RPMI7951 (cell line): ENCODE results near the gene CDS2. TPM values are rescaled to one million over a fixed set of nuclear protein-coding genes. Genes with fewer than 3 reads are reported as not detected.
"Not testable (repeated sequence)": the region's sequence is repeated elsewhere in the genome, so short reads cannot be mapped to it uniquely, and the experiment has no call there.

Source experiments
- DNase-seq: peaks from one replicate; pipeline ENCODE4 v3.0.0-alpha.2; 2012; ENCODE audit warnings: low read depth
- total RNA-seq: library from RNA; depleted of rRNA; stranded (reverse); fragments of >200 nt; shearing (Covaris generic); gene quantifications from 2 replicates; pipeline ENCODE4 v1.2.3, GENCODE V29; 2014; rRNA removed

CDS2 gene
- total RNA-seq, result 26.2 and 29.2 TPM in 2 replicates

DNA sequence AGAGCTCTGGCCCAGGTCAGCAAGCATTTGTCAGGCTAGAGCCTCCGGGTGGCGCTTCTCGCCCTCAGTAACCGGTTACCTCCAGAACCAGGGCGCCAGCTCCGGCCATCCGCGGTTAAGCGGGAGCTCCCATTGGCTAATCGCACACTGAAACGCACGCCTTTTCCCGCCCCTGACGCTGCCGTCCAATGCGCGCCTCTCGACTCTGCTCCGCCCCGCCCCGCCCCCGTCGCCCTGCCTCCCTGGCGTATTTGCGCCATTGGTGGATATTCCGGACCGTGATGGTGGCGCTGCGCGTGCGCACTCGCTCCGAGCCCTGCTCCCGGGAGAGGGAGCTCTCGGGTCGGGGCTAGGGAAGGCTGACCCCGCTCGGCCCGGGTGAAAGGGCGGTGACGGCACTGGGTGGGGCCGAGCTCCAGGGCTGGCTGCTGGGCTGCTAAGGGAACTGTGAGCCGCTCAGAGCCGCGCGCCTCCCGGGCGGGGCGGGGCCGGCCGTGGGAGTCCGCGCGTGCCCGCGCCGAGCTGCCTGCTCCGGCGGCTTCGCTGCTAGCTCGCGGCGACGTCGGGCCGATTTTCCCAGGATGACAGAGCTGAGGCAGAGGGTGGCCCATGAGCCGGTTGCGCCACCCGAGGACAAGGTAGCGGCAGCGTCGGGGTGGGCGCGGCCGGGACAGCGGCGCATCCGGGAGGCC is at the start of gene CDS2:
TSS of gene CDS2 (plus strand) at position 497 of the 692 bp plus-strand sequence. CDS start at position 582, 85 bp downstream.
- peak; percentile 99 for DNase-seq

DNA sequence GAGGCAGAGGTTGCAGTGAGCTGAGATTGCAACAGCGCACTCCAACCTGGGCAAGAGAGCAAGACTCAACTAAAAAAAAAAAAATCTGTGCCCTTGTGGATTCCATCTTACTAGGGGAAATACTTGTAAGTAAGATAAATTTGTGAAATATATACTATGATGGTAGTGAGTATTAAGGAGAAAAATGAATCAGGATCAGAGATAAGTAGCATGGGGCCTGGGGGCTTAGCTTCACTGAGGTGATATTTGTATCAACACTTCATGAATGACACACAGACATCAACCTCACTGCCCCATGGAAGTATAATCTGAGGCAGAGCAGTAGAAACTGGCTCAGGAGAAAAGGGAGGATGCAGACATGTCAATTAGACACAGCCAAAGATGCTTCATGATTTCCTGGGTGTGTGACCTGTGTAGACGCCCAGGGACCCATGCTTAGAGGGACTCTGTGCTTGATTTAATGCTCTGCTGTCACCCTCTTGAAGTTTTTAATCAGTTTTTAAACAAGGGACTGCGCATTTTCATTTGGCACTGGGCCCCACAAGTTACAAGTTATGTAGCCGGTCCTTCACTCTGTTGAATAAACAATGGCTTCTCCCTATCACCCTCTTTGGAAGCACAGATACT is 48.9 kb upstream of the CDS2 start:
- no peak for DNase-seq

DNA sequence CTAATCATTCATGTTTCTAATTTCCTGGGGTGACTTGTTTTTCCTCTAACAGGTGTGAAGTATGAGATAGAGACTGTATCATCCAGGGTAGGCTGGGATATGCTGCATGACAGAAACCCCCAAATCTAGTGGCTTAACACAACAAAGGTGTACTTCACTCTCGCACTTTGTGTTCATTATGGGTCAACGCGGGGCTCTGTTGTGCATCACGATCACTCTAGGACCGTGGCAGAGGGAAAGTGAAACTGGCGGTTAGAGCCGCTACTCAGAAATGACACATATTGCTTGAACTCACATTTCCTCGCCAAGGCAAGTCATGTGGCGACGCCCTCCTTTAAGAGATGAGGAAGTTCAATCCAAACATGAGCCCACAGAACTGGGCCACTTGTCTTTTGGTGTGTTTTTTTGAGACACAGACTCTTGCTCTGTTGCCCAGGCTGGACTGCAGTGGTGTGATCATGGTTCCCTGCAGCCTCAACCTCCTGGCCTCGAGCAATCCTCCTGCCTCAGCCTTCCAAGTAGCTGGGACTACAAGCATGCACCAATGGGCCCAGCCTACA is 48.3 kb upstream of the CDS2 start:
- DNase-seq, result peak; percentile 93

DNA sequence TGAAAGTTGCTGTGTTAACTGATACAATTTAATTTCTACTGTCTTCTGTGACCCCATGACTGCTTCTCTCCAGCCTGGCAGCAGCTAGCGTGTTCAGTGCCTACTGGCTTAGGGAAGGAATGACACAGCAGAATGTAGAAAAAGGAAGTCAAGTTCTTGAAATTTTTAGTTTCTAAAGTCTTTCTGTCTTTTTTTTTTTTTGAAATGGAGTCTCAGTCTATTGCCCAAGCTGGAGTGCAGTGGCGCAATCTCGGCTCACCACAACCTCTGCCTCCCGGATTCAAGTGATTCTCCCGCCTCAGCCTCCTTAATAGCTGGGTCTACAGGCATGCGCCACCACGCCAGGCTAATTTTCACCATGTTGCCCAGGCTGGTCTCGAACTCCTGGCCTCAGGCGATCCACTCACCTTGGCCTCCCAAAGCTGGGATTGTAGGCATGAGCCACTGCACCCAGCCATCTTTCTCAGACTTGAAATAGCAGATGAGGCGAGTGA is 46.4 kb upstream of the CDS2 start:
- peak; percentile 67 for DNase-seq

DNA sequence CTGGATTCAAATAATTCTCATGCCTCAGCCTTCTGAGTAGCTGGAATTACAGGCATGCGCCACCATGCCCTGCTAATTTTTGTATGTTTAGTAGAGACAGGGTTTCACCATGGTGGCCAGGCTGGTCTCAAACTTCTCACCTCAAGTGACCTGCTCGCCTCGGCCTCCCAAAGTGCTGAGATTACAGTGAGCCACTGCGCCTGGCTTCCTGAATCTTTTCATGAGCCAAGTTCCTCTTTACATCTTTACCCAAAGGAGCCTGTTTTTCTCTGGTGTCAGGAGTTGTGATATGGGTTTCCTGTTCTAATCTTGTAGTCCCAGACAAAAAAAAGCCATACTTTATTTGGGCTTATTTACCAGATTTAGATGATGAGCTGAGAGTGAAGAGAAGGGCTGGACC is 41.4 kb upstream of the CDS2 start:
- DNase-seq, result no peak

DNA sequence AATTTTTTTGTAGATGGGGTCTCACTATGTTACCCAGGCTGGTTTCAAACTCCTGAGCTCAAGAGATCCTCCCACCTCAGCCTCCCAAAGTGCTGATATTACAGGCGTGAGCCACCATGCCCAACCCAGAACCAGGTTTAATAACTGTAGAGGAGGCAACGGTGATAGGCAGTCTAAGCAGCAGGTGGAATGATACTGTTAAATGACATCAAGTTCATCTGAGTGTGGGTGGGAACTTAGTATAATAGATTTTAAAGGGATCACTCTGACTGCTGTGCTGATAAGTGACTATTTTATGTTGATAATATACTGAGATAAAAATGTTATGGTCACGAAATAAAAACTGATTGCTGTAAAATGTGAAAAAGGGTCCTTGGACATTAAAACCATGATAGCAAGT is 38.1 kb upstream of the CDS2 start:
- DNase-seq, result no peak

DNA sequence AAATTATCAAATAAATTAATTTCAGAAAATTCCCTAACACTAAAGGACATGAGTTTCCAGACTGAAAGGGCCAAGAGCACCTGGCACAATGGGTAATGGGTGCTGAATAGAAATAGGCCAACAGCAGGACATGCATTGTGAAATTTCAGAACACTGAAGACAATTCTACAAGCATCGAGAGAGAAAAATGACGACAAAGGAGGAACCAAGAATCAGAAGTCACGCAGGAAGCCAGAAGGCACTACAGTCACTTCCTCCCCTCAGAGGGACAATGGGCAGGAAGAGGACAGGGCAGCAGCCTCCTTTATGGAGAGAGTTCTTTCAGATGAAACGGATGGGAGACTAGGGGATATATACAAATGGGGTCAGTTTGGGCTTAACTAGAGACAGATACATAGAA is 36.6 kb upstream of the CDS2 start:
- DNase-seq, result no peak

DNA sequence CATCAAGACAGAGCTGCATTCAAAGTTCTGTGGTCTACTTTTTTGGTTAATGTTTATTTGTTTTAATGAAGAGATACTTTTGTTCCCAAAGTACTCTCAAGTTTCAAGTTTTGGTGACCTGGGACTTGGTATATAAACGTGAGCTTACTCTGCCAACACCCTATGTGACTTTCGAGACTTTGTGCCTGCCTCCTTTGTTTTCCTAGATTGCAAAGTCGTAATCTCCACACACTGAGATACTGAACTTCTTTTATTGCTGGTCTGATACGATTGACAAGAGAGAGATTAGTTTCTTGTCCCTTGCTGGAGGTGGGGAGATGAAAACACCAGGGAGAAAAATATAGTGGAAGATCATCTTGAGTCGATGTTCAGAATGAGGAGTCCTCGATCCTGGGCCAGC is 34.9 kb upstream of the CDS2 start:
- no peak for DNase-seq

DNA sequence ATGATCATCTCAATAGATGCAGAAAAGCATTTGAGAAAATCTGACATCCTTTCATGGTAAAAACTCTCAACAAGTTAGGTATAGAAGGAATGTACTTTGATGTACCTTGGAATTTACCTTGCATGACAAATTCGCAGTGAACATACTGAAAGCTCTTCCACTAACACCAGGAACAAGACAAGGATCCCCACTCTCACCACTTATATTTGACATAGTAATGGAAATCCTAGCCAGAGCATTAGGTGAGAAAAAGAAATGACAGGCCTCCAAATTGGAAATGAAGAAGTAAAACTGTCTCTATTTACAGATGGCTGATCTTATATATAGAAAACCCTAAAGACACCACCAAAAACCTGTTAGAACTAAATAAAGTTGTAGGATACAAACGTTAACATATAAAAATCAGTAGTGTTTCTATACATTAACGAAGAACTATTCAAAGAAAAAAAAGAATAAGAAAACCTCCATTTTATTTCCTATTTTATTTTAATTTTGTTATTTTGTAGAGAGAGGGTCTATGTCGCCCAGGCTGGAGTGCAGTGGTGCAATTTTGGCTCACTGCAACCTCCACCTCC is 34.0 kb upstream of the CDS2 start:
- no peak for DNase-seq

DNA sequence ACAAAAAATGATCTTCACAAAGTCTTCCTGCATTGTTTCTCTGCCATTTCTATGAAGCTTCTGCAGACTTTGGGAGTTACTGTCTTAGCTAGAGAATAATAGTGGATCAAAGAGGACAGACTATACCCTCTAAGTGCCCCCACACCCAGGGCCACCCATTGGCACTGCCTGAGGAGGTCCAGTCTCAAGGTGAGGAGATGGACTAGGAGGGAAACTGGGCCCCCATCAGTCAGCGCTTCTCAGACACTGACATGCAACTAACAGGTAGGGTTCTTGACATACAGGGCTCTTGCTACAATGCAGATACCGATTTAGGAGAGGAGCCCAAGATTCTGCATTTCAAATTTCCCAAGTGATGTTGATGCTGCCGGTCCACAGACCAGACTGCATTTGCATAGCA is 31.4 kb upstream of the CDS2 start:
- DNase-seq, result no peak

DNA sequence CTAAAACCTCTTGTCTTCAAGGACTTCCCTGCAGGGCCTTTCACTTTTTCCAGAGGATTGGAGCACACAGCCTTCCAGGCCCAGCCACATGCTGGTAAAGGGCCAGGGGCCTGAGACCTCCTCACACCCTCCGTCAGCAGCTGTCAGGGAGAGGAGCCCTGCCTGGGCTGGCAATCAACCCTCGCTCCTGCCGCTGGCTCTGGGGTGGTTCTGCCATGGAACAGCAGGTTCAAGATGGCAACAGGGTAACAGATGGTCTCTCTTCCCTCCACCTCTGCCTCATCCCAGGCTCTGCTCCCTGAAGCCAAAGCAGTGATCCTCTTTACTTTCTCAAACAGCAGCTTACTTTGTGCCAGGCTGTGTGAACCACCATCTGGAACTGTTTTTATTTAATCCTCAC is 30.9 kb upstream of the CDS2 start:
- no peak for DNase-seq

DNA sequence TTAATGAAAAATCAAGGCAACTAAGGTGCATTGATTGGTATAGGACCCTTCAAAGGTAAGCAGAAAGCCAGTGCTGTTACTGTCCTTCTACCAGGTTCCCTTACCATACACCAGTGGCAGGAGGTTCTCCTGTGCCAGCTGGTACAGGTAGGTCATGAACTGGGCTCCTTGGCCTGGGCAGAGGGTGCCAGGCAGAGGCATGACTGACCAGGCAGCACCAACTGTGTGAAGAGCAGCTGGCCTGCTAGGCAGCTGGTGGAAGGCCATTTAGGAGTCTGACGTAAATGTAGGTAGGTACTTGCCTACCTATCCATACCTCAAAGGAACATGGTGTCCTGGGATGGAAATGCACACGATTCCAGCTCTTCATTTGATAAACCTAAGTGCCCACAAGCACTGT is 30.3 kb upstream of the CDS2 start:
- DNase-seq, result no peak

DNA sequence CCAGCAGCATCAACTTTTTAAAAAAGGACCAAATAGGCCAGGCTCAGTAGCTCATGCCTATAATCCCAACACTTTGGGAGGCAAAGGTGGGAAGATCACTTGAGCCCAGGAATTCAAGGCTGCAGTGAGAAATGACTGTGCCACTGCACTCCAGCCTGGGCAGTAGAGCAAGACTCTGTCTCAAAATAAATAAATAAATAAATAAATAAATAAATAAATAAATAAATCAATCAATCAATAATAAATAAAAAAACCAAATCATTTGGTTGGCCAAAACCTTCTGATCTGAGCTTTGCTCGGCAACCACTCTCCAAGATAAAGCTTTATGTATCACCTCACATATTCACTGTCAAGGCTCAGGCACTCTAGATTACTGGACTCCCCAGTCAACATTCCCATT is 27.8 kb upstream of the CDS2 start:
- not testable (repeated sequence) for DNase-seq

DNA sequence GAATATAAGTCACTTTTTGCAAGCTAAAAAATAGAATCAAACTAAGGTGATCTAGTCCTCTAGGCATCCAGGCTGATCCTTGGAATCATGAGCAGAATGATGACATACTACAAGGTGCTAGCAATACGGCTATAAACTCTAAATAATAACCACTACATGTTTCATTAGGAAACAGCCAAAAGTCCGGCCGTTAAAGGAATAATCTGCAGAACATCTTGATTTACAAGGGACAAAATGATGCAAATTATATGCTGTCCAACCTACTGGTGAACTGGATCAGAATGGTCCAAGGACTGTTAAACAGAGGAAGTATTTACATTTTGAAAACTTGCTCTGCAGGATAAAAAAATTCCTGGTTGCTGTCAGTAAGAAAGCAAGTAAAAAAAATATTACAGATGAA is 26.9 kb upstream of the CDS2 start:
- not testable (repeated sequence) for DNase-seq

DNA sequence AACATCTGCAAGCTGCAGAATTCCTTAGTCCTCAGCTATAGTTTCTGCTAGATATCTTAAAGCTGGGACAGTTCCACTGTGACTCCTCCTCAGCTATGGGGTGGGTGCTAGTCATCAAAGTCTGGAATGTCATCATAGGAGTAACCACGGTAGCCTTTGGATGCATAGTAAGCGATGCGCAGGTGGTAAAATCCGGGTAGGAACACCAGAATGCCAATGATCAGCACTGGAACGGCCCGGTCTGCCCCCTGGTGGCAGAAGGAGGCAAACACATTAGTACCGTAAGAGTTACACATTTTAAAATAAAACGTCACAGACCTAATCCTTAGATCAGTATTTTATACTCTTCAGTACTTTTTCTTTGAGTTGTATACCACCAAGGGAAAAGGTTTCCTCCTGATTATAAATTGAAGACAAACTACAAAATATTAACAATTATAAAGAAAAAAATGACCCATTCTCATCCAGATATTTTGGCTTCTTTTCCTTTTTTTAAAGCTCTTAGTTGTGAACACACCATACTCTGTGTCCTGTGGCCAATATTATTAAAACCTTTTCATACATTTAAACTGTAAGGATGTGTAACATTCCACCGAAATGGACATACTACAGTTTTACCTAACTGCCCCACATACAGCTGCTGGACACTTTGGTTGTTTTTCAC is 26.0 kb upstream of the CDS2 start:
- peak; percentile 72 for DNase-seq

DNA sequence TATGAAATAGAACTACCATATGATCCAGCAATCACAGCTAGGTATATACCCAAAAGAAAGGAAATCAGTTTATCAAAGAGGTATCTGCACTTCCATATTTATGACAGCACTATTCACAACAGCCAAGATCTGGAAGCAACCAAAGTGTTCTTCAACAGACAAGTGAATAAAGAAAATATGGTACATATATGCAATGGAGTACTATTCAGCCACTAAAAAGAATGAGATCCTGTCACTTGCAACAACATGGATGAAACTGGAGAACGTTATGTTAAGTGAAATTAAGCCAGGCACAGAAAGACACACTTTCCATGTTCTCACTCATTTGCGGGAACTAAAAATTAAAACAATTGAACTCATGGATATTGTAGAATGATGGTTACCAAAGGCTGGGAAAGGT is 22.3 kb upstream of the CDS2 start:
- no peak for DNase-seq

DNA sequence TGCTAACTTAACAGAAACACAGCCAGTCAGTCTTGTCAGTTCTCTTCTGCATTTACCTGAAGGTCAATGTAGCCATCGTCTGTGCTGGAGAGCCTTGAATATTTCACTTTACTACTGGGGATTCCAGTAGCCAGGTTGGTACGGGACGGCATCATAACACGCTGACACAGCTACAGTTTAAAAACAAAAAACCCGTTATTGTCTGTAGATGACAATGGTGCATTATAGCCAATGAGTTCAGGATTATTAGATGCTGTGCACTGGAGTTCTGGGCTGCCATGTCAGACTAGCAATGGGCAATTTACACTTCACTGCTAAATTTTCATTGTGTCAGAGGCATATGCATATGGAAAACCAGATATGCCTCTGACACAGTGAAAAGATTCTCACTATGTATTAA is 17.5 kb upstream of the CDS2 start:
- DNase-seq, result no peak

DNA sequence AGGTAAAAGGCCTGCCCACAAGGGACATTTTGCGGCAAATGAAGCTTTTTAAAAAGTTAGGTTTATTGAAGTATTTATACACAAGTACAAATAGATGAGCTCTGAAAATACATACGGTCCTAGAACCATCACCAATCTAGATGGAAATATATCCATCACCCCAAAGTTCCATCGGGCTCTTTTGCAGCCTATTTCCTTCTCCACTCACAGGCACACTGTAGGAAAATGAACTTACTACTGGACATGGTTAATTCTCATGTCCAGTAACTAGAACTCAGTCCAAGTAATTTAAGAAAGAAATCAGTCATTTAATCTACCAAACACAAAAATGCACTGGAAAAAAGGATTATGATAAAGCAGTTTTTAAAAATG is 13.2 kb upstream of the CDS2 start:
- DNase-seq, result no peak

DNA sequence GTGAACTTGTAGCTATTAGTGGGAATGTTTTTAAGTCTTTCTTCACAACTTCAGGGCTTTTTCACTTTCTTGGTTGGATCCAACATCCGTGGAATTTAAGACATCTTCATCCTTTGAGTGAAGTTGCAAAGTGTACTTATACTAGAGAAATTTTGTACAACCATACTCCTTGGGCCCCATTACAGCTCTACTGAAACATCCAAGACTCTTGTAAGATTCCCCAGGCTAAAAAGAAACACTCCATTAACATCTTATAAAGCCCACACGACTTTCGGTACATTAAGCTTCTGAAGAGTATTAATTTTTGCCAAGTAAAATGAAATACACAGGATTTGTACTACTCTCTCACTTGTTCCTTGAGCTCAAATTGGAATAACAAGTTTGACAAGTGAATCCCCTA is 12.4 kb upstream of the CDS2 start:
- DNase-seq, result no peak

DNA sequence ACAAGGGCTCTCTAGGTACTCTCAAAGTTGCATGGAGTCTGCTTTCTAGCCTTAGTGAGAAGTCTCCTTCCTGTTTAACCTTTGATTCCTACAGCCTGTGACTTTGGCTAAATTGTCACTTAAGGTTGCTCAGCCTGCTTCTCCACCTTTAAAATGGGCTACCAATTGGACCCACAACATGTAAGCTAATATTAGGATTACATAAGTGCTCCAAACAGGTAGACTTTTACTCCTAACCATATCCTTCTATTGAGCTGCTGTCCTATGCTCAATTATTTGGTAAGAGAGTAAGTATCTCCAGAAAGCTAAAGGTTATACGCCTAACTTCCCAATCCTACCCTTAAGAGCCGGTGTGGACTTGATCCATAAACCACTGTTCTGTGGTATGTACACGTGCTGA is 9.9 kb upstream of the CDS2 start:
- no peak for DNase-seq

DNA sequence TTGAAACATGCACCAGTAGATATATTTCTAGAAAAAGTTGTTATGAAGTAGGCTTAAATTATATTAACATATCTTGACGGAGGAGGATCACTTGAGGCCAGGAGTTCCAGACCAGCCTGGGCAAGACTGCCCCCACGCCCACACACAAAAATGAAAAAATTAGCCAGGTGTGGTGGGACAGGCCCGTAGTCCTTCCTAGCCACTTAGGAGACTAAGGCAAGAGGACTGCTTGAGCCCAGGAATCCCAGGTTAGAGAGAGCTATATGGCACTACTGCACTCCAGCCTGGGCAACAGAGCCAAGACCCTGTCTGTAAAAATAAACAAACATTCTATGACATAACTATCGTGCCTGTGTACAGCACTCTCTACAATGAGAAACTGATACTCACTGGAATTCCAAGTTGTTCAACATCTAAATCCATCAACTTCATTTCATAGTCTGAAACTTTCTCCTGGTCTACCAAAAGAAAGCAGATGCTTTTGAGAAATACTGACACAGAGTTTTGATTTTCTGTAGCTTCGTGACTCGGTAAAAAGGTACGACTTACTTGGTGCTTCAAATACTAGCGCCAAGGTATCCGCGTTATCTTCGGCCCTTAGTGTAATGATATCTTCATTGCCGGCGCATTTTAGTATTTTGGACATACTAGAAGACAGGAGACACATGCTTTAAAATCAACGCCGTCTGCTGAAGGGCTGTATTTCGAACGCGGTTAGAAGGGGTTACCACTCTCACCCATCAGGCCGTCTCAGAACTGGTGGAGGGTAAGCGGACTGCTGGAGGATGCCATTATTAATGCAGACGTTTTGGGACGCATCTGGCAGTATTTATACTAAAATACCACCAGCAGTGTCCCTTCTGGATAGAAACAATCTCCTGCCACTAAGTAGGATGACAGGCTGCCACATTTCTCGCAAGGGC is 8.3 kb upstream of the CDS2 start:
- DNase-seq, result no peak

DNA sequence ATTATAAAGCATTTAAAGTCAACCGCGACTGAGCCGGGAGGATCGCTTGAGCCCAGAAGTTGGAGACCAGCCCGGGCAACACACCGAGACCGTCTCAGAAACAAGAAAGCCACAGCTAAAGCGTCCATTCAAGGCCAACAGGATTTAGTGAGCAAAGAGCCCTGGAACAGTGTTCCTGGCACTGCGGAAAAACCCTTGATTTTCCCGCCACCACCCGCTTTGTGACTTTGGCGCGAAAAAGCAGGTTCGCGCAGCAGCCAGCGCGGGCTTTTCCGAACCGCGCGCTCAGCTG is 7.7 kb upstream of the CDS2 start:
- no peak for DNase-seq
